EH (cell line): ENCODE measurements around the gene DHX8.
"Not testable (repeated sequence)": the region's sequence is repeated elsewhere in the genome, so short reads cannot be mapped to it uniquely, and the experiment has no call there.

Experiments used
- DNase-seq: peaks from one replicate; pipeline ENCODE4 v3.0.0-alpha.2; 2015; ENCODE audit warnings: low read depth

DHX8 gene

GRCh38 chr17:43462569-43462968 lies 21.2 kb upstream of the DHX8 start:
- not testable (repeated sequence) for DNase-seq

DNA sequence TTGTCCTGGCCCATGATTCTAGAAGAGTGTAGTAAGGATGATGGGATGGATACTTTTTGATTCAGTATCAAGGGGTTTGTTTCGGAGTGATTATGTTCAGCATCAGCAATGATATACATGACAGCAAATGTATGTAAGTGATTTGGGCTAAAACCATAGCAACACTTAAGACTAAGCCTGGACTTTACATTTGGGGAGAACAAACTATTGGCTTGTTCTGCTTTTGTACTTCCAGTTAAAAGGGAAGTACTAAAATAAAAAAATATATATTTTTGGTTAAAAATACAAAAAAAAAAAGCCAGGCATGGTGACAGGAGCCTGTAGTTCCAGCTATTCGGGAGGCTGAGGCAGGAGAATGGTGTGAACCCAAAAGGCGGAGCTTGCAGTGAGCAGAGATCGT lies 20.5 kb upstream of the DHX8 start:
- no peak for DNase-seq

DNA sequence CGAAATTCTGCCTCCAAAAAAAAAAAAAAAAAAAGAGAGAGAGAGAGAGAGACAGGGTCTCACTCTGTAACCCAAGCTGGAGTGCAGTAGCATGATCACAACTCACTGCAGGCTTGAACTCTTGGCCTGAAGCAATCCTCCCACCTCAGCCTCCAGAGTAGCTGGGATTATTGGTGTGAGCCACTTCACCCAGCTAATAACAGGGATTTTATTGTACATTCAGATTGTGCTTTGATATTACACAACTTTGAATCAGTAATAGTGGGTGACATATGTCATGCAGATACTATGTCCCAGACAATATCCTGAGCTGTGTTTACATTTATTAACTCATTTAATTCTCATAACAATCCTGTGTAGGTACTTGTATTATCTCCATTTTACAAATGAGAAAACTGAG lies 19.7 kb upstream of the DHX8 start:
- no peak for DNase-seq

GRCh38 chr17:43465049-43465448 lies 18.7 kb upstream of the DHX8 start:
- DNase-seq: no peak

GRCh38 chr17:43467981-43468581 lies 15.7 kb upstream of the DHX8 start:
- DNase-seq: peak; percentile 99

DNA sequence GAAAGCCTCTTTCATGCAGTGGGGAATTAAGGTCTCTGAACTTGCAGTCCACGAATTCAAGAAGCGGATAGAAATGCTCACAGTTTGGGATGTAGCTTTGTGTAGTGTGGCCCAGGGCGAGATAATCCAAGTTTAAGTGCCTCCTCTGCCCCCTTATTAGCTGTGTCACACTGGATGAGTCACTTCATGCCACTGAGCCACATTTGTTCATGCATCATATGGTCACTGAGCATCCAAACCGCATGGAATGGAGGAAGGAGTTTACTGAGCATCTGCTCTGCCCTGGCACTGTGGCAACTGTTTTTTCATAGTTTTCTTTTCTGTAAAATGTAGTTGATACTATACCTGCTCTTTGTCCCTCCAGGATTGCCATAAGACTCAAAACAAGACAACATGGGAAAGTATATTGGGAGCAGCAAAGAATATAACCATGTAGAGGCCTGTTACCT lies 15.1 kb upstream of the DHX8 start:
- DNase-seq: peak; percentile 93

DNA sequence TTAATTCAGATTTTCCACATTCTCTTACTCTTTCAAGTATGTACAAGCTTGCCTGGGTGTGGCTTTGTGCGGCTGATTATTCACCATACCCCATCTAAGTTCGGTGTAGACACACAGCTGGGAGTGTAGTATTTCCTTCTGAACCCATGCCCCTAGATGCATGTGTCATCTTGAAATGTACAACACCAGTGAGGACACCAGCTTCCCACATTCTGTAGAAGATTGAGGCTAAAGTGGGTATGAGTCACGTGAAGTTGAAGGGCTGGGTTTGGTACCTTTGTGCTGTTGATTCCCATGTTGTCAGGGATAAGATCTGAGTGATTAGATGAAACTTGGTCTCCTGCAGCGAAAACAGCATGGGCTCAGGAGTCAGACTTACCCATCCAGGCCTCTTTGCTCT lies 14.6 kb upstream of the DHX8 start:
- DNase-seq: peak; percentile 96

DNA sequence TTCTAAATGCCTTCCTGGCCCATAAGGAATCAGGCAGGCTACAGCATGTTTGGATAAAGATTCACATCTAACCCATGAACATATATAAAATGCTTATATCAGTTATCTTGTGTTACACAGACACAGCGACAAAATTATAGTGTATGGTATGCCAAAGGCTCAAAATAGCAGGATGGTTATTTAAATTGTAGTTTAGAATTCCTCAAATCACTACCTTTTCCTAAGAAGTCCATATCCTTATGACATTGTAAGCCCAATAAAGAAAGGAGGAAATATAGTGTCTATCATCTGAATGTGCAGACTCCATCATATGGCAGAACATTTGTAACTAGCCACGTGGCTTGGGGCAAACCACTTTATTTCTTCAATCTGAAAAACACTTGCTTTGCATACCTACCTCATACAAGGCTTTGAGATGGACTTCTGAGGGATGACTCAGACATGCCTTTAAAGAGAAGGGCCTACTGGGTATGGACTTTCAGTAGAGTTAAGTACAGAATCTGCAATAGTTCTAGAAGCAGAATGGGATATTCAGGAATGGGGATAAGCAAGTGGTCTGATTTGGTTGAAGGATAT lies 12.1 kb upstream of the DHX8 start:
- DNase-seq: peak; percentile 49

DNA sequence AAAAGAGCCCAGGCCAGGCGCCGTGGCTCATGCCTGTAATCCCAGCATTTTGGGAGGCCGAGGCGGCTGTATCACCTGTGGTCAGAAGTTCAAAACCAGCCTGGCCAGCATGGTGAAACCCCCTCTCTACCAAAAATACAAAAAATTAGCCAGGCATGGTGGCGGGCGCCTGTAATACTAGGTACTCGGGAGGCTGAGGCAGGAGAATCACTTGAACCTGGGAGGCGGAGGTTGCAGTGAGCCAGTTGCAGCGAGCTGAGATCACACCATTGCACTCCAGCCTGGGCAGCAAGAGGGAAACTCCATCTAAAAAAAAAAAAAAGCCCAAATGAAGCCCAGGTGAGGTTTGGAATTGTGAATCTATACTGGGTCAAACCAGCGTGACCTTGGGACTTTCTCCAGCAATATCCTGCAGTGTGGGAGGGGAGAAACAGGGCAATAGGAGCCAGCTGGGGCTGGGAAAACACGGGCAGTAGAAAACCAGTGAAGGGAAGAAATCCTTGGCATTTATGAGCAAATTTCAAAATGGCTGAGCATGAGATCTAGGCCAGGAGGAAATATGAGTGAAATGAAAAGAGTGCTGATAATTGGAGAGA lies 8.2 kb upstream of the DHX8 start:
- DNase-seq: no peak

DNA sequence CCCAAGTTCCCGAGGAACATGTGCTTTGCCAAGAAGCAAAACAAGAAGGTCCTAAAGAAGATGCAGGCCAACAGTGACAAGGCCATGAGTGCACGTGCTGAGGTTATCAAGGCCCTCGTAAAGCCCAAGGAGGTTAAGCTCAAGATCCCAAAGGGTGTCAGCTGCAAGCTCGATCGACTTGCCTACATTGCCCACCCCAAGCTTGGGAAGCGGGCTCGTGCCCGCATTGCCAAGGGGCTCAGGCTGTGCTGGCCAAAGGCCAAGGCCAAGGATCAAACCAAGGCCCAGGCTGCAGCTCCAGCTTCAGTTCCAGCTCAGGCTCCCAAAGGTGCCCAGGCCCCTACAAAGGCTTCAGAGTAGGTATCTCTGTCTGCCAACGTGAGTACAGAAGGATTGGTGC lies 7.5 kb upstream of the DHX8 start:
- not testable (repeated sequence) for DNase-seq

GRCh38 chr17:43477832-43478634 lies 5.7 kb upstream of the DHX8 start:
- DNase-seq: peak; percentile 24

GRCh38 chr17:43479948-43480347 lies 3.8 kb upstream of the DHX8 start:
- no peak for DNase-seq

DNA sequence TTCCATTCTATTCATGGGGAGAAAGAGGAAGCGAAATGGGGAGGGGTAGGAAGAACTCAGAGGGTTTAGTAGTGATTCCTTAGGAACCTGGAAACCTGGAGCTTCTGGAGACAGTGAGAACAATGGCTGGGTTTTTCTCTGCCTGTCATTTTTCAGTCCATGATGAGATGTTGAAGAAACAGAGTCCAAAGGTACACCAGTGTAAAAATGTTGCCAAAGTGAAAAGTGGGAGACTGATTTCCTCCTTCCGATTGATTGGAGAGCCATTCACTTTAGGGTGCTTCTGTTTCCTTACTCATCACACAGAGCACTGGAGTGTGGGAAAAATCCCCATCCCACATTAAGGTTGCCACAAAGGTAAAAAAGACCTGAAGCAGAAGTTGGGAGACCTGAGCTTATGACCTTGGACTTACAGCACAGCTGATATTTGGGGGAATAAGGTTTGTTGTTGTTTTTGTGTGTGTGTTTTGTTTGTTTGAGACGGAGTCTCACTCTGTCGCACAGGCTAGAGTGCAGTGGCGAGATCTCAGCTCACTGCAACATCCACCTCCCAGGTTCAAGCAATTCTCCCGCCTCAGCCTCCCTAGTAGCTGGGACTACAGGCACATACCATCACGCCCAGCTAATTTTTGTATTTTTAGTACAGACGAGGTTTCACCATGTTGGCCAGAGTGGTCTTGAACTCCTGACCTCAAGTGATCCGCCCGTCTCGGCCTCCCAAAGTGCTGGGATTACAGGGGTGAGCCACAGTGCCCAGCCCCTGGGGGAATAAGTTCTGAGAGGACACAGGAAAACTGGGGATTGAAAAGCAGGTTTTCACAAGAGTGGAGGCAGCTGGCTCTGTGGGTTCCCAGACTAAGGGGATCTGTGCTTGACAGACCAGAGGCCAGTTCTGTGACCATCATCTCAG lies 1.4 kb upstream of the DHX8 start:
- no peak for DNase-seq

DNA sequence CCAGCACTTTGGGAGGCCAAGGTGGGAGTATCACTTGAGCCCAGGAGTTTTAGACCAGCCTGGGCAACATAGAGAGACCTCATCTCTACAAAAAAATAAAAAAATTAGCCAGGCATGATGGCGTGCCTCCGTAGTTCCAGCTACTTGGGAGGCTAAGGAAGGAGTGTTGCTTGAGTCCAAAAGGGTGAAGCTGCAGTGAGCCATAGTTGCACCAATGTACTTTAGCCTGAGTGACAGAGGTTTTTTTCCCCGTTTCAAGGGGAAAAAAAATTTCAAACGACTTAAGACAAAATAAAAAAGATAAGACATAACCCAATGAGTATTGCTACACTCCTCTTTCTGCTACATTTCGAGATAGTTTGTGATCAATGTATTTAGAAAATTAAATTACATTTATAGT lies 6.8 kb downstream of the DHX8 start:
- DNase-seq: no peak

- DNase-seq: not testable (repeated sequence)
Measured at GRCh38 chr17:43509440-43509839, 25.7 kb downstream of the DHX8 start.

DNA sequence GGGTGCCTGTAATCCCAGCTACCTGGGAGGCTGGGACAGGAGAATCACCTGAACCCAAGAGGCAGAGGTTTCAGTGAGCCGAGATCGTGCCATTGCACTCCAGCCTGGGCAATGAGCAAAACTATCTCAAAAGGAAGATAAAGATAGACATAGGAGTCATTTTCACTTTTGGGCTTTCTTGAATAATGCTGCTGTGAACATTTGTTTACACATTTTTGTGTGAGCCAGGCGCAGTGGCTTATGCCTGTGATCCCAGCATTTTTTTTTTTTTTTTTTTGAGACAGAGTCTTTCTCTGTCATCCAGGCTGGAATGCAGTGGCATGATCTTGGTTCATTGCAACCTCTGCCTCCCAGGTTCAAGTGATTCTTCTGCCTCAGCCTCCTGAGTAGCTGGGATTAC lies 27.4 kb downstream of the DHX8 start:
- not testable (repeated sequence) for DNase-seq

DNA sequence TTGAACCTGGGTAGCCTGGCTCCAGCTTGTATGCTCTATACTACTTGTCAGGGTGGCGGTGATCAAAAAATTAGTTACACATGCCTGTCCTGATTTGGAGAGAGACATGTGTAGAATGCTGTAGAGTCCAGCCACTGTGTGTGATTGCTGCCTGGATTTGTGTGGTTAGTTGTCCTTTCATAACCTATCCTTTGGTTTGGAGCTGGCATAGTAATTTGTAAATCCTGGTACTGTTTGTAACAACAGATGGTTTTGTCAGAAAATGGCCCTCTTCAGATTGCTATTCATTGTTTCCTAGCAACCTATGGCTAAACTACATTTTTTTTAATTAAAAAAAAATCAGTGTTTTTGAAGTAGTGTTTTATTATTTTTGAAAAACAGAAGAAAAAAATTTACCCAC lies 31.9 kb downstream of the DHX8 start:
- no peak for DNase-seq

GRCh38 chr17:43517161-43517560 lies 33.4 kb downstream of the DHX8 start:
- peak; percentile 28 for DNase-seq

DNA sequence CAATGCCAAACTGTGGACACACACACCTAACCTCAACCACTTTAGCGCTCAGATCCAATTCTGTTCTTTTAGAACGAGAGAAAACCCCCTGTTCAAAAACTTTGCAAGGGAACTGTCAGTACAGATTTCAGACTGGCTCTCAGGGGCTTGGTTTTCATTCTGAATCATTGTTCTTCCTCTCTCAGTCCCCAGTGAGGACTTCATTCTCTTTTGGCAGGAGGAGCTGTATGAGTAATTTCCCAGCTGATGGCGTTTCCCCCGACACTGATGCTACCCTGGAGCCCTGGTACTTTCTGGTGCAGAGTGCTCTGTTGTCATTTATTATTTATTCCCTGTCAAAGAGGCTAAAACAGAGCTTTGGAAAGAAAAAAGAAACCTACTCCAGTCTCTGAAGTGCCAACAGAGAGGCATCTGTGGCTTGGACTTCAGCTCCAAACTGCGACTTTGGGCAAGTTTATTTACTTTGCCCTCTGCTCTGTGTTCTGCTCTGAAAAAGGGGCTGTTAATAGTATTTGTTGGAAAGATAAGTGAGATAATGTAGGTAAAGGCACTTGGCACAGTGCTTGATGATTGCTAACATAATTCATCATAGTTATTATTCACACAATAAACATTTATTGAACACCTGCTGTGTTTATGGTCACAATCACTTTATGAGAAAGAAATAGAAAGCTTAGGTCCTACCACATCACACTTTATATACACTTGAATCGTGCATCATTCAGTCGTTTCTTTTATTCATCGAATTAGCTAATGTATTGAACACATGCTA lies 34.0 kb downstream of the DHX8 start:
- DNase-seq: peak; percentile 68

- DNase-seq: no peak
Measured at GRCh38 chr17:43521389-43521788, 37.6 kb downstream of the DHX8 start.

DNA sequence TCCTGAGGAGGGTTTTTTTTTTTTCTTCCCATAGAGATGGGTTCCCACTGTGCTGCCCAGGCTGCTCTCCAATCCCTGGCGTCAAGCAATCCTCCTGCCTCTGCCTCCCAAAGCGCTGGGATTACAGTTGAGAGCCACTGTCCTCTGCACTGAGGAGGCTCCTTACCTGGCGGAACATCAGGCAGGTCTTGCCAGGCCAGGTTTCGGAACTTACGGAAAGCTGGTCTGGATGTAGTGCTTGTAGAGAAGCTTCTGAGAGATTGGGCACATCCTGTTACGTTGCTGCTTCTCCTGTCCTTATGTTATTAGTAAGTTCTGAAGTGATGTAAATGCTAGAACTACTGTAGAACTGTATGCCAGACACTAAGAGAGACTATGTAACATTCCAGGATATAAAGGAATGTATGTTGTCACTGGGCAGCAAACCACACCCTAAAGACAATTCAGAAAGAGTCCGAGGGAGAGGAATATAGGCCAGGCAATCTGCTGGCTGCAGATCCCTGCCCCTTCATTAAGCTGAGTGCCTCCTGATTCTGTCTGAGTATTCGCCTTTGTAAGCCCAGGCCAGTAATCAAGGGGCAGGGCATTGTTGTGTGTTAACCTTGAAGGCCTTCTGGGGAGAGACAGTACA lies 41.3 kb downstream of the DHX8 start:
- DNase-seq: peak; percentile 52
